K562 (cell line): Measurements from ENCODE around the gene CHST8. TPM values are rescaled to one million over a fixed set of nuclear protein-coding genes. Genes with fewer than 3 reads are reported as not detected.

Source experiments
- ATAC-seq: fragments of 200-7000 bp; cut with Tn5 transposase; 3 replicates; pipeline ENCODE4 v1.9.1; 2020; ENCODE audit warnings: moderate library complexity
- BruUV-seq: library from RNA; stranded (reverse); fragments of 400-500 nt; replicated peaks from 2 replicates; lab custom pipeline; 2021; lab: Mats Ljungman, UMichigan
- CTCF ChIA-PET: fragments of 300-600 bp; formaldehyde crosslinking; extraction: SDS; loops from one replicate; lab custom pipeline; 2021; ENCODE audit warnings: low intra/inter-chr PET ratio; lab: Yijun Ruan, JAX
- POLR2A ChIA-PET: fragments of 300-600, 350-650 bp; sonication (Branson Sonifier 250); formaldehyde crosslinking; extraction: SDS; loops from one replicate; lab custom pipeline; 2021; ENCODE audit warnings: antibody characterized with exemption, inconsistent platforms; lab: Yijun Ruan, JAX
- DNase-seq, 4 experiments: peaks; one replicate each; pipeline versions ENCODE4 v3.0.0 to v3.0.0-alpha.2; 2011 to 2018; ENCODE audit warnings: low spot score in 3 of 4, mixed read lengths in 3 of 4; ENCODE audit errors: extremely low read depth in 1 of 4
- FAIRE-seq: peaks from 2 replicates; lab custom pipeline; 2011; peaks lifted over from hg19 to GRCh38; lab: Jason Lieb, UNC
- H2AFZ ChIP-seq: 2 replicates; pipeline ENCODE4 v1.6.0; 2011; ENCODE audit warnings: low read depth, low read length, control low read depth, inconsistent platforms
- H3K27ac ChIP-seq: fragments of 200-600 bp; 3 replicates; pipeline ENCODE4 v1.8.0; 2011; ENCODE audit warnings: low read depth, mild to moderate bottlenecking, control low read depth, inconsistent platforms, low read length, moderate library complexity, mixed read lengths; ENCODE audit errors: extremely low read depth
- H3K27me3 ChIP-seq, 2 experiments: fragments of 300-600 bp in 1 of 2; 2 replicates in 1 of 2; 3 replicates in 1 of 2; pipeline versions ENCODE4 v1.6.0 to v1.8.0; 2011; ENCODE audit warnings: inconsistent platforms in 2 of 2, low read length in 2 of 2, mild to moderate bottlenecking in 1 of 2, mixed read lengths in 1 of 2, moderate library complexity in 1 of 2; ENCODE audit not compliant: control insufficient read depth in 2 of 2, insufficient read depth in 2 of 2
- H3K36me3 ChIP-seq: fragments of 300-600 bp; 3 replicates; pipeline ENCODE4 v1.8.0; 2011; ENCODE audit warnings: mild to moderate bottlenecking, low read length, inconsistent platforms; ENCODE audit not compliant: control insufficient read depth, insufficient read depth
- H3K4me1 ChIP-seq, 2 experiments: fragments of 200-600 bp in 1 of 2; replicated peaks in 1 of 2; 2 replicates in 1 of 2; 3 replicates in 1 of 2; pipeline versions ENCODE4 v1.5.1 to v1.8.0; 2011; ENCODE audit warnings: inconsistent platforms in 2 of 2, low read length in 2 of 2, mild to moderate bottlenecking in 1 of 2, mixed read lengths in 1 of 2, moderate library complexity in 1 of 2; ENCODE audit not compliant: control insufficient read depth in 2 of 2, insufficient read depth in 2 of 2
- H3K4me2 ChIP-seq: 2 replicates; pipeline ENCODE4 v1.6.1; 2011; ENCODE audit warnings: low read length, control low read depth, inconsistent platforms, mixed read lengths; ENCODE audit not compliant: insufficient read depth
- H3K4me3 ChIP-seq: fragments of 200-600 bp; sonication (generic), shearing (Covaris generic); 2 replicates; pipeline ENCODE4 v1.5.1; 2016; ENCODE audit warnings: control low read depth, inconsistent platforms
- H3K79me2 ChIP-seq: fragments of 200-600 bp; 3 replicates; pipeline ENCODE4 v1.8.0; 2011; ENCODE audit warnings: low read length, inconsistent platforms; ENCODE audit not compliant: control insufficient read depth, insufficient read depth
- H3K9ac ChIP-seq, 2 experiments: 2 replicates each; pipeline versions ENCODE4 v1.6.0 to v1.6.1; 2011; ENCODE audit warnings: low read depth in 2 of 2, low read length in 2 of 2, control low read depth in 1 of 2, inconsistent platforms in 1 of 2, mild to moderate bottlenecking in 1 of 2, mixed read lengths in 1 of 2; ENCODE audit not compliant: insufficient read depth in 1 of 2
- H3K9me1 ChIP-seq: one replicate; pipeline ENCODE4 v1.6.0; 2011; ENCODE audit warnings: inconsistent platforms, mild to moderate bottlenecking, low read length, moderate library complexity; ENCODE audit not compliant: control insufficient read depth, insufficient read depth
- H3K9me3 ChIP-seq: replicated peaks from 2 replicates; pipeline ENCODE4 v1.5.1; 2011; ENCODE audit warnings: low read depth, low read length, inconsistent platforms; ENCODE audit not compliant: control insufficient read depth, insufficient read depth
- H4K20me1 ChIP-seq: replicated peaks from 2 replicates; pipeline ENCODE4 v1.6.1; 2011; ENCODE audit warnings: low read length, inconsistent platforms, mixed read lengths; ENCODE audit not compliant: control insufficient read depth, insufficient read depth
- ESRRB ChIP-seq: fragments of 250-450 bp; sonication (Bioruptor Pico); IDR thresholded peaks from 2 replicates; pipeline ENCODE4 v1.5.0; 2020; ENCODE audit warnings: mild to moderate bottlenecking, moderate library complexity, borderline replicate concordance
- L3MBTL2 ChIP-seq: fragments of 450-650 bp; IDR thresholded peaks from 2 replicates; pipeline ENCODE4 v1.6.1; 2016; ENCODE audit warnings: mild to moderate bottlenecking, moderate library complexity
- MAFK ChIP-seq: IDR thresholded peaks from 2 replicates; pipeline ENCODE4 v1.6.1; 2011; ENCODE audit warnings: low read length, improper control_type of control experiment
- MLLT1 ChIP-seq, 2 experiments: fragments of 450-650 bp; IDR thresholded peaks; 2 replicates each; pipeline ENCODE4 v1.6.1; 2016
- POLR2AphosphoS2 ChIP-seq: IDR thresholded peaks from 2 replicates; pipeline ENCODE4 v1.6.1; 2012; ENCODE audit warnings: low read length, improper control_type of control experiment
- PTBP1 ChIP-seq: fragments of 200-400 bp; formaldehyde crosslinking; IDR thresholded peaks from 2 replicates; pipeline ENCODE4 v1.6.1; 2017; ENCODE audit warnings: low read depth, low read length
- TGIF2 ChIP-seq: sonication (generic); formaldehyde crosslinking; IDR thresholded peaks from 2 replicates; pipeline ENCODE4 v1.8.1; 2022; ENCODE audit warnings: mild to moderate bottlenecking, missing genetic modification reagents, moderate library complexity
- ZBTB49 ChIP-seq: sonication (generic); formaldehyde crosslinking; IDR thresholded peaks from 2 replicates; pipeline ENCODE4 v1.8.0; 2022; ENCODE audit warnings: missing genetic modification reagents, mild to moderate bottlenecking, borderline replicate concordance
- ZZZ3 ChIP-seq: fragments of 450-650 bp; IDR thresholded peaks from 2 replicates; pipeline ENCODE4 v1.6.1; 2016; ENCODE audit warnings: antibody characterized with exemption, mild to moderate bottlenecking, moderate library complexity
- WGBS: fragments of 100-300 bp; shearing (Covaris generic); methylation state at CpG from one replicate; pipeline ENCODE4 v1.1.6; 2016; ENCODE audit warnings: low coverage, mixed read lengths; ENCODE audit not compliant: insufficient coverage; ENCODE audit errors: missing lambda C conversion rate; 5-methylcytosine and 5-hydroxymethylcytosine counted together
- in situ Hi-C: fragments of 300-500 bp; cut with MboI; formaldehyde crosslinking; loops from 4 replicates; pipeline ENCODE4 v1.15.0; 2018; ENCODE audit warnings: inconsistent platforms, mixed read lengths
- intact Hi-C: fragments of 100-400 bp; cut with micrococcal nuclease; formaldehyde crosslinking; loops from 2 replicates; pipeline ENCODE4 v1.14.2; 2022
- polyA plus RNA-seq, 8 experiments: library from polyadenylated mRNA; depleted of rRNA in 4 of 8; stranded (reverse) in 5 of 8; unstranded in 3 of 8; fragments of >200 nt; fragmentation: Nextera tagmentation in 2 of 8; fragmentation: Illumina TruSeq in 1 of 8; extraction: Ambion mirVana in 2 of 8; extraction: Trizol in 1 of 8; gene quantifications; 2 replicates each; pipeline versions ENCODE4 v1.2.1 to v1.2.3, GENCODE V29; 2011 to 2014; ENCODE audit warnings: inconsistent platforms in 1 of 8, missing spikeins in 1 of 8
- total RNA-seq, 7 experiments: library from RNA; depleted of rRNA in 6 of 7; stranded (reverse); fragments of >200 nt in 6 of 7; fragmentation: Illumina TruSeq in 2 of 7; extraction: Trizol in 2 of 7; gene quantifications; 2 replicates each; pipeline versions ENCODE4 v1.2.1 to v1.2.3, GENCODE V29; 2011 to 2021; ENCODE audit warnings: low replicate concordance in 1 of 7

The CHST8 gene
- total and polyA plus RNA-seq, 9 of the 15 experiments (the other 6 are each of a cell fraction or from before 2014, with no cell fraction given): 0.11 TPM; not detected in 8

GRCh38 chr19:33691736-33692135 is 70.0 kb downstream of the CHST8 start:
- no TSS peak for BruUV-seq
- POLR2A ChIA-PET: no interaction called here

More at GRCh38 chr19:33691736-33692135, 70.0 kb downstream of the CHST8 start:
- WGBS: 0% methylated on average over 7 of the region's 7 CpGs
- H3K4me3 ChIP-seq: no peak overlapping the region
- CTCF ChIA-PET: no interaction called here
- peaks cover 0 to 17% of the 10 kb centered on the region in 2 experiments; a peak in 3 of 5 replicates for H3K27me3 ChIP-seq
- TF ChIP-seq ESRRB: no peak
- TF ChIP-seq L3MBTL2: no peak
- TF ChIP-seq ZBTB49 (CRISPR knock-in tag): no peak
- no peak for TF ChIP-seq POLR2AphosphoS2
- TF ChIP-seq MAFK: no peak
- no peak for TF ChIP-seq TGIF2 (CRISPR knock-in tag)
- TF ChIP-seq PTBP1: no peak
- no peak for TF ChIP-seq MLLT1 (IDR thresholded peaks at IDR 0.05)
- TF ChIP-seq ZZZ3: no peak
- TF ChIP-seq, all 486 proteins: peak for 0
- no peak for DNase-seq
- Histone ChIP-seq H3K4me2 (no peak overlapping the region), H3K9ac (no peak overlapping the region), H3K79me2 (no peaks in the 10 kb centered on the region), H3K4me1 (peaks cover 0 to 4% of the 10 kb centered on the region in 2 experiments; a peak in 1 of 5 replicates), H3K36me3 (no peaks in the 10 kb centered on the region), H3K9me1 (no peaks in the 10 kb centered on the region), H3K9me3 (no peaks in the 10 kb centered on the region), H4K20me1 (peaks cover 4% of the 10 kb centered on the region; the same call in 1 of the 2 replicates), H3K27ac (no peak overlapping the region), H2AFZ (no peak overlapping the region)
- no peak for FAIRE-seq
- intact Hi-C loops: no loop called here
- in situ Hi-C loops: no loop called here
- no peak for ATAC-seq
